ENCODE data around the gene BLOC1S1. TPM values are rescaled to one million over a fixed set of nuclear protein-coding genes. Genes with fewer than 3 reads are reported as not detected.
A peak's percentile ranks its signal among the peaks of the same experiment; 100 is the strongest.

The BLOC1S1 gene
- total RNA-seq, 1 donor from 2014 or later = 57.2 TPM

DNA sequence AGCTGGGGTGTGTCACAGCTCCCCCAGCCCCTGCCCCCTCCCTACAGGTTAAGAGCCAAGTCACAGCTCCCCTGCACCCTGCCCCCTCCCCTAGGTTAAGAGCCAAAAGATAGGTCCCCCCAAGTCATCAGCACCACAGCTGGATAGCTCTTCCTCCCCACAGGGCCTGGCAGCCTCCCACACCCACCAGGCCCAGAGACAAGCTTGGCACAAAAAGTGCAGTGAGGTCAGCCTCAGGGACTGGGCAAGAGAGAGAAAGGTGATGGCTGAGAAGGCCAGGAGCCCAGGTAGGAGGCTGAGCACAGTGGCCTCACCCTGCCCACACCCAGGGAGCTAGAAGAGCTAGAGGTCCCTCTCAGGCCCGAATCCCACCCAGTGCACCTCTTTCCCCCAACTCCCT is 16.9 kb upstream of the BLOC1S1 start:
- Histone ChIP-seq H3K9me3 (no peaks in the 10 kb centered on the region), H3K4me1 (peaks cover 2 to 26% of the 10 kb centered on the region in 2 donors), H3K27ac (peak overlapping the region; percentile 42 to 47), H3K36me3 (peaks cover 69 to 74% of the 10 kb centered on the region in 2 donors), H3K4me3 (no peak overlapping the region), H3K27me3 (no peaks in the 10 kb centered on the region)
- intact Hi-C loops (cut with DNase I) = no loop called here
- no peak for TF ChIP-seq CTCF (IDR thresholded peaks at IDR 0.05)
- DNase-seq (ENCODE audit: low spot score in 2 of 2) = no peak

DNA sequence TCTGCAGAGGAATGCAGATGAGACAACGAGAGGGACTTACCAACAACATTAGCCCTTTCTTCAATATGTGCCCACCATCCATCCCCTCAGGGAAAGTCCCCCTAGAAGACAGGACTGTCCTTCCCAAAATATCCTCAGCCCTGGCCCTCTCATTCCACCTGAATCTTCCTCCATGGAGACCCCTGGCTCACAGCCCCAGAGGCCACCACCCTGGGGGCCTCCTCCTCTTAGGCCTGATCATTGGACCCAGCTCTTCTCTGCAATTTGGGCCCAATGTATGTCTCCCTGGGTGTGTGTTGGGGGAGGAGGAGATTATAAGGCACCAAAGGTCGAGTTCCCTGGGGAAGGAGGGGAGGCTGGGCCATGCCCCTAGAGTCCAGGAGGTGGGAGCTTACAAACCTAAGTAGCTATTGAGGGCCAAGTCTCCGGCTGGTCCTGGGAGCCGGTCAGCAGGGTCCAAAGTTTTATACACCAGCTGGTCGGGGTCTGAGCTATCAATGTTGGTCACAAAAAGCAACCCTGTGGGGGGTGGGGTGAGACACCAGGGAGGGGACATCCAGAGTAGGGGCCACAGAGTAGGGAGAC is 16.3 kb upstream of the BLOC1S1 start:
- H3K36me3 ChIP-seq = peaks cover 63 to 68% of the 10 kb centered on the region in 2 donors
- intact Hi-C loops (cut with DNase I) = loop anchor here (2.0 kb wide), 1 partner anchor 15 kb away; no protein-coding TSS in a partner anchor
- H3K4me1 ChIP-seq = peaks cover 2 to 28% of the 10 kb centered on the region in 2 donors

GRCh38 chr12:55700255-55701018 is 15.4 kb upstream of the BLOC1S1 start:
- H3K4me1 ChIP-seq = peaks cover 2 to 32% of the 10 kb centered on the region in 2 donors
- H3K9me3 ChIP-seq = no peaks in the 10 kb centered on the region
- H3K27me3 ChIP-seq = no peaks in the 10 kb centered on the region
- intact Hi-C loops (cut with DNase I) = loop anchor here (2.0 kb wide), 1 partner anchor 16 kb away; no protein-coding TSS in a partner anchor
- peaks cover 55 to 60% of the 10 kb centered on the region in 2 donors for H3K36me3 ChIP-seq
- H3K4me3 ChIP-seq = peak overlapping the region in 1 of 2 donors; percentile 19
- no peak for TF ChIP-seq CTCF (IDR thresholded peaks at IDR 0.05)
- no peak for DNase-seq (ENCODE audit: low spot score in 2 of 2)
- H3K27ac ChIP-seq = peak overlapping the region; percentile 42 to 47

More for the DNA sequence above, 16.3 kb upstream of the BLOC1S1 start:
- DNase-seq (ENCODE audit: low spot score in 2 of 2) = no peak
- H3K27ac ChIP-seq = peak overlapping the region; percentile 42 to 47
- no peaks in the 10 kb centered on the region for H3K9me3 ChIP-seq
- H3K4me3 ChIP-seq = no peak overlapping the region
- no peak for TF ChIP-seq CTCF (IDR thresholded peaks at IDR 0.05)
- no peaks in the 10 kb centered on the region for H3K27me3 ChIP-seq

GRCh38 chr12:55702861-55703260 is 13.0 kb upstream of the BLOC1S1 start:
- Histone ChIP-seq H3K9me3 (no peaks in the 10 kb centered on the region), H3K4me1 (peaks cover 2 to 32% of the 10 kb centered on the region in 2 donors), H3K27ac (peak overlapping the region; percentile 92 to 95), H3K36me3 (peaks cover 30 to 35% of the 10 kb centered on the region in 2 donors), H3K4me3 (peak overlapping the region in 1 of 2 donors; percentile 85), H3K27me3 (no peaks in the 10 kb centered on the region)
- intact Hi-C loops (cut with DNase I) = no loop called here
- no peak for TF ChIP-seq CTCF (IDR thresholded peaks at IDR 0.05)
- no peak for DNase-seq (ENCODE audit: low spot score in 2 of 2)

GRCh38 chr12:55703288-55703687 is 12.6 kb upstream of the BLOC1S1 start:
- no peak for TF ChIP-seq CTCF (IDR thresholded peaks at IDR 0.05)
- intact Hi-C loops (cut with DNase I) = no loop called here
- H3K27ac ChIP-seq = peak overlapping the region; percentile 92 to 95
- peak overlapping the region; percentile 70 to 85 for H3K4me3 ChIP-seq
- no peaks in the 10 kb centered on the region for H3K9me3 ChIP-seq
- peaks cover 27 to 31% of the 10 kb centered on the region in 2 donors for H3K36me3 ChIP-seq
- H3K27me3 ChIP-seq = no peaks in the 10 kb centered on the region
- peak; percentile 36 to 80 for DNase-seq (ENCODE audit: low spot score in 2 of 2)
- H3K4me1 ChIP-seq = peaks cover 2 to 32% of the 10 kb centered on the region in 2 donors
